Thoracic aorta (tissue), 2 donors: ENCODE results near the gene ZCCHC24. TPM values are rescaled to one million over a fixed set of nuclear protein-coding genes. Genes with fewer than 3 reads are reported as not detected.

Source experiments
- ATAC-seq: fragments of 150-250 bp; one replicate; pipeline ENCODE4 v1.8.0; 2017; ENCODE audit warnings: low read depth; ENCODE audit not compliant: insufficient number of reproducible peaks, low FRiP score
- DNase-seq: peaks from one replicate; pipeline ENCODE4 v3.0.0-alpha.2; 2020; ENCODE audit warnings: low spot score
- H3K27ac ChIP-seq, 2 donors: fragments of 200-600 bp; sonication (generic); 1 replicate in 1 of 2; 2 replicates in 1 of 2; pipeline ENCODE4 v1.5.1; 2016; ENCODE audit warnings: mild to moderate bottlenecking in 2 of 2, moderate library complexity in 2 of 2
- H3K27me3 ChIP-seq: fragments of 200-600 bp; sonication (generic); replicated peaks from 2 replicates; pipeline ENCODE4 v1.6.0; 2016; ENCODE audit warnings: mild to moderate bottlenecking; ENCODE audit not compliant: insufficient read depth
- H3K36me3 ChIP-seq: fragments of 200-600 bp; sonication (generic); one replicate; pipeline ENCODE4 v1.5.1; 2016
- H3K4me1 ChIP-seq, 2 donors: fragments of 200-600 bp; sonication (generic); 1 replicate in 1 of 2; 2 replicates in 1 of 2; pipeline versions ENCODE4 v1.5.1 to v1.6.0; 2016; ENCODE audit warnings: low read depth in 2 of 2, mild to moderate bottlenecking in 1 of 2; ENCODE audit not compliant: control insufficient read depth in 1 of 2
- H3K4me3 ChIP-seq: fragments of 200-600 bp; sonication (generic); 2 replicates; pipeline ENCODE4 v1.5.1; 2016; ENCODE audit warnings: mild to moderate bottlenecking
- H3K9me3 ChIP-seq: fragments of 200-600 bp; sonication (generic); 2 replicates; pipeline ENCODE4 v1.5.1; 2016
- total RNA-seq, 2 donors: library from RNA; depleted of rRNA; stranded (reverse); fragments of >200 nt; gene quantifications; one replicate each; pipeline versions ENCODE4 v1.1.0 to v1.2.3, GENCODE V29; 2016
- TF ChIP-seq, protein P1 (sequence below): fragments of 200-600 bp; sonication (generic); IDR thresholded peaks from one replicate; pipeline ENCODE4 v1.5.1; 2019; ENCODE audit warnings: antibody characterized with exemption

Gene ZCCHC24
- total RNA-seq, 2 donors from 2014 or later, result 66.9 to 82.9 TPM

DNA sequence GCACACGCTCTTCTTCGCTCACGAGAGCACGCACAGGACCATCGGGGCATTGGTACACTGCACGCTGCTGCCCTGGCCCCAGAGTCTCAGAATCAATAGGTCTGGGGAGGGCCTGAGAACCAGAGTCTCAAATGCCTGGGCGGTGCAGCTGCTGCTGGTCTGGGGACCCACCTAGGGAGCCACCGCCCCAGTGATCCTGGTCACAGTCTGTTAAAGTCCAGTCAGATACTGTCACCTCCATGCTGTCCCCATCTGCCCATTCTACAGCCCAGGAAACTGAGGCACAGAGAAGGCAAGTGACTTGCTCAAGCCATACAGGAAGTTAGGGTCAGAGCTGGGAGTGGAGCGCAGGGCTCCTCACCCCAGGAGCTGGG, 38.0 kb downstream of the ZCCHC24 start:
- Histone ChIP-seq H3K4me3 (no peak overlapping the region), H3K4me1 (peaks cover 65 to 81% of the 10 kb centered on the region in 2 donors), H3K27me3 (no peaks in the 10 kb centered on the region), H3K9me3 (no peaks in the 10 kb centered on the region), H3K27ac (no peak overlapping the region), H3K36me3 (no peaks in the 10 kb centered on the region)
- no peak for ATAC-seq
- no peak for DNase-seq
- TF ChIP-seq, protein P1, sequence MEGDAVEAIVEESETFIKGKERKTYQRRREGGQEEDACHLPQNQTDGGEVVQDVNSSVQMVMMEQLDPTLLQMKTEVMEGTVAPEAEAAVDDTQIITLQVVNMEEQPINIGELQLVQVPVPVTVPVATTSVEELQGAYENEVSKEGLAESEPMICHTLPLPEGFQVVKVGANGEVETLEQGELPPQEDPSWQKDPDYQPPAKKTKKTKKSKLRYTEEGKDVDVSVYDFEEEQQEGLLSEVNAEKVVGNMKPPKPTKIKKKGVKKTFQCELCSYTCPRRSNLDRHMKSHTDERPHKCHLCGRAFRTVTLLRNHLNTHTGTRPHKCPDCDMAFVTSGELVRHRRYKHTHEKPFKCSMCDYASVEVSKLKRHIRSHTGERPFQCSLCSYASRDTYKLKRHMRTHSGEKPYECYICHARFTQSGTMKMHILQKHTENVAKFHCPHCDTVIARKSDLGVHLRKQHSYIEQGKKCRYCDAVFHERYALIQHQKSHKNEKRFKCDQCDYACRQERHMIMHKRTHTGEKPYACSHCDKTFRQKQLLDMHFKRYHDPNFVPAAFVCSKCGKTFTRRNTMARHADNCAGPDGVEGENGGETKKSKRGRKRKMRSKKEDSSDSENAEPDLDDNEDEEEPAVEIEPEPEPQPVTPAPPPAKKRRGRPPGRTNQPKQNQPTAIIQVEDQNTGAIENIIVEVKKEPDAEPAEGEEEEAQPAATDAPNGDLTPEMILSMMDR, result no peak

DNA sequence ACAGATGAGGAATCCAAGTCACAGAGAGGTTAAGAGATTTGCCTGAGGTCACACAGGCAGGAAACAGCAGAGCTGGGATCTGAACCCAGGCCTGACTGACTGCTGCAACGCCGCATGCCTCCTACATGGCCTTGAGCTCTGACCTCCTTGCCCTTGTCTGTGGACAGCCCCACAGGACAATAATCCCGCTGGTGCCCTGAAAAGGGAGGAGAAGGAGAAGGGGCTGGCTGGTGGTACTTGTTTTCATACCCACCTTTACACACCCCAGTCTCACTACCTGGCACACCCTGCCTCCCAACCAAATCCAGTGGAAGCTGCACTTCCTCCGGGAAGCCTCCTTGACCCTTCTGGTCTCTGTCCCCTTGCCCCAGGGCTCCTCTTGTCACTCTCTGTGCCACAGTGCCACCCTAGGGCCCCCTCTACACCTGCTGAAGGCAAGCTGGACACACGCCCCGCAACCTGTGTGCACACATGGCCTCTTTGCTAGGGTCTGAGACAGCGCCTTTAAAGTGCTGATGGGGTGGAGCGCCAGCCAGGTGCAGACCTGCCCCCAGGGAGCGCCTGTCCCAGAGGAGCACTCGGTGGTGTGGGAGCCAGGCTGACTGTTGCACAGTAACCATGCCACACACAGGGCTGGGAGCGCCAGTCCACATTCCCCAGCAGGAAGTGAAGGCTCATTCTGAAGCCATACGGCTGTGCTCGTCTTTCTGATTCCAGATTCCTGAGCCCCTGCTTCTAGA, 38.6 kb downstream of the ZCCHC24 start:
- Histone ChIP-seq H3K9me3 (no peaks in the 10 kb centered on the region), H3K27ac (no peak overlapping the region), H3K36me3 (no peaks in the 10 kb centered on the region), H3K27me3 (no peaks in the 10 kb centered on the region), H3K4me3 (no peak overlapping the region), H3K4me1 (peaks cover 71 to 87% of the 10 kb centered on the region in 2 donors)
- DNase-seq (no peak), ATAC-seq (no peak)
- TF ChIP-seq, protein P1, result no peak

- peaks cover 77 to 95% of the 10 kb centered on the region in 2 donors for H3K4me1 ChIP-seq
Measured at GRCh38 chr10:79405995-79406515, 39.4 kb downstream of the ZCCHC24 start.

GRCh38 chr10:79405221-79405994, 40.0 kb downstream of the ZCCHC24 start:
- H3K27me3 ChIP-seq, result no peaks in the 10 kb centered on the region
- H3K4me3 ChIP-seq, result no peak overlapping the region
- TF ChIP-seq, protein P1, result no peak
- peaks cover 83 to 100% of the 10 kb centered on the region in 2 donors for H3K4me1 ChIP-seq
- H3K27ac ChIP-seq, result no peak overlapping the region
- DNase-seq (no peak), ATAC-seq (no peak)
- no peaks in the 10 kb centered on the region for H3K9me3 ChIP-seq
- no peaks in the 10 kb centered on the region for H3K36me3 ChIP-seq

More at GRCh38 chr10:79405995-79406515, 39.4 kb downstream of the ZCCHC24 start:
- H3K27ac ChIP-seq, result no peak overlapping the region
- no peak for DNase-seq
- H3K9me3 ChIP-seq, result no peaks in the 10 kb centered on the region
- no peaks in the 10 kb centered on the region for H3K27me3 ChIP-seq
- no peak for ATAC-seq
- H3K36me3 ChIP-seq, result no peaks in the 10 kb centered on the region
- no peak overlapping the region for H3K4me3 ChIP-seq
- TF ChIP-seq, protein P1, result no peak

GRCh38 chr10:79404690-79405131, 40.7 kb downstream of the ZCCHC24 start:
- Histone ChIP-seq H3K27ac (no peak overlapping the region), H3K4me3 (no peak overlapping the region)
- TF ChIP-seq, protein P1, result no peak

More at GRCh38 chr10:79404690-79405131, 40.7 kb downstream of the ZCCHC24 start:
- Histone ChIP-seq H3K9me3 (no peaks in the 10 kb centered on the region), H3K4me1 (peaks cover 90 to 100% of the 10 kb centered on the region in 2 donors), H3K36me3 (no peaks in the 10 kb centered on the region), H3K27me3 (no peaks in the 10 kb centered on the region)
- DNase-seq (no peak), ATAC-seq (no peak)
